ENCODE data around the gene RAB4B.
"Not testable (repeated sequence)": the region's sequence is repeated elsewhere in the genome, so short reads cannot be mapped to it uniquely, and the experiment has no call there.

DNA sequence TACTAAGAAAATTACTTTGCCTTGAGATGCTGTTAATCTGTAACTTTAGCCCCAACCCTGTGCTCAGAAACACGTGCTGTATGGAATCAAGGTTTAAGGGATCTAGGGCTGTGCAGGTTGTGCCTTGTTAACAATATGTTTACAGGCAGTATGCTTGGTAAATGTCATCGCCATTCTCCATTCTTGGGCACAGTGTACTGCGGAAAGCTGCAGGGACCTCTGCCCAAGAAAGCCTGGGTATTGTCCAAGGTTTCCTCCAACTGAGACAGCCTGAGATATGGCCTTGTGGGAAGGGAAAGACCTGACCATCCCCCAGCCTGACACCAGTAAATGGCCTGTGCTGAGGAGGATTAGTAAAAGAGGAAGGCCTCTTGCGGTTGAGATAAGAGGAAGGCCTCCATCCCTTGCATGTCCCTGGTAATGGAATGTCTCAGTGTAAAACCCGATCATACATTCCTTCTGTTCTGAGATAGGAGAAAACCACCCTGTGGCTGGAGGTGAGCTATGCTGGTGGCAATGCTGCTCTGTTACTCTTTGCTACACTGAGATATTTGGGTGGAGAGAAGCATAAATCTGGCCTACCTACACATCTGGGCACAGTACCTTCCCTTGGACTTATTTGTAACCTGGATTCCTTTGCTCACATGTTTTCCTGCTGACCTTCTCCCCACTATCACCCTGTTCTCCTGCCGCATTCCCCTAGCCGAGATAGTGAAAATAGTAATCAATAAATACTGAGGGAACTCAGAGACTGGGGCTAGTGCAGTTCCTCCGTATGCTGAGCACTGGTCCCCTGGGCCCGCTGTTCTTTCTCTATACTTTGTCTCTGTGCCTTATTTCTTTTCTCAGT is 44.9 kb downstream of the RAB4B start:
- not testable (repeated sequence) for TF ChIP-seq POLR2A (IDR thresholded peaks at IDR 0.05)
- TF ChIP-seq, protein P1, sequence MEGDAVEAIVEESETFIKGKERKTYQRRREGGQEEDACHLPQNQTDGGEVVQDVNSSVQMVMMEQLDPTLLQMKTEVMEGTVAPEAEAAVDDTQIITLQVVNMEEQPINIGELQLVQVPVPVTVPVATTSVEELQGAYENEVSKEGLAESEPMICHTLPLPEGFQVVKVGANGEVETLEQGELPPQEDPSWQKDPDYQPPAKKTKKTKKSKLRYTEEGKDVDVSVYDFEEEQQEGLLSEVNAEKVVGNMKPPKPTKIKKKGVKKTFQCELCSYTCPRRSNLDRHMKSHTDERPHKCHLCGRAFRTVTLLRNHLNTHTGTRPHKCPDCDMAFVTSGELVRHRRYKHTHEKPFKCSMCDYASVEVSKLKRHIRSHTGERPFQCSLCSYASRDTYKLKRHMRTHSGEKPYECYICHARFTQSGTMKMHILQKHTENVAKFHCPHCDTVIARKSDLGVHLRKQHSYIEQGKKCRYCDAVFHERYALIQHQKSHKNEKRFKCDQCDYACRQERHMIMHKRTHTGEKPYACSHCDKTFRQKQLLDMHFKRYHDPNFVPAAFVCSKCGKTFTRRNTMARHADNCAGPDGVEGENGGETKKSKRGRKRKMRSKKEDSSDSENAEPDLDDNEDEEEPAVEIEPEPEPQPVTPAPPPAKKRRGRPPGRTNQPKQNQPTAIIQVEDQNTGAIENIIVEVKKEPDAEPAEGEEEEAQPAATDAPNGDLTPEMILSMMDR (IDR thresholded peaks at IDR 0.05), result not testable (repeated sequence)

Measured in adrenal gland (tissue), 5 donors.